PC-9 (cell line): ENCODE measurements around the gene MAPKAP1.

Experiments used
- CTCF ChIP-seq: fragments of 200-600 bp; sonication (generic); conservative IDR thresholded peaks from 2 replicates; pipeline ENCODE4 v1.6.1; 2017; ENCODE audit warnings: mixed run types, antibody characterized with exemption, mild to moderate bottlenecking, moderate library complexity
- EZH2 ChIP-seq: fragments of 200-600 bp; sonication (generic); IDR thresholded peaks from 2 replicates; pipeline ENCODE4 v1.8.0; 2017; ENCODE audit warnings: antibody characterized with exemption, low read depth

GRCh38 chr9:125652759-125653158 is 54.2 kb downstream of the MAPKAP1 start:
- TF ChIP-seq CTCF (no peak), EZH2 (no peak)
